ENCODE measurements around the gene ARHGEF28.

- no peak for TF ChIP-seq CTCF (conservative IDR thresholded peaks at IDR 0.05; ENCODE audit: low read length)
- TF ChIP-seq EZH2phosphoT487 (IDR thresholded peaks at IDR 0.05; ENCODE audit: borderline replicate concordance, low read depth, low read length) = no peak
Measured at GRCh38 chr5:73952872-73953271, 326.9 kb downstream of the ARHGEF28 start.

Measured in OCI-LY7 (cell line).